HUDEP-2 (cell line): ENCODE data around the gene F13A1.

Source experiments
- DNase-seq, 76 experiments: peaks; one replicate each; lab custom pipeline; 2025; ENCODE audit not compliant: unreplicated experiment in 76 of 76; lab: John Stamatoyannopoulos, UW

F13A1 gene

DNA sequence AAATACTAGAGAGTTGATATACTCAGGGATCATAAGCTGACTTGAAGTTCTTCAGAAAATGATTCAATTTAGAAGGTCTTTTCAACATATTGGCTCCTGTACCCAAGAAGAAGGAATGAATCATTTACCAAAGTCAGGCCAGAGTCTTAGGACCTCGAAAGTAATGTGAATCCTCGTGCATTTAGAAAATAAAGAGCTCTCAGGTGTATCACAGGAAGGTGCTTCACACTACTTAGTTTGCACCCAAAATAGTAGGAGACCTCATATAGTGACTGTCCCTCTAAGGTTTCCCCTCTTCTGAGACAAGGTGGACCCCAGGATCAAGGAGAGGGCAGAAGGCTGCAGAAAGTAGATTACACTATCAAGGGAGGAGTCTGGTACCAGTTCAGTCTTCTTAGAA lies 71.8 kb downstream of the F13A1 start:
- DNase-seq, result peak in 1 of 76 experiments; percentile 4

DNA sequence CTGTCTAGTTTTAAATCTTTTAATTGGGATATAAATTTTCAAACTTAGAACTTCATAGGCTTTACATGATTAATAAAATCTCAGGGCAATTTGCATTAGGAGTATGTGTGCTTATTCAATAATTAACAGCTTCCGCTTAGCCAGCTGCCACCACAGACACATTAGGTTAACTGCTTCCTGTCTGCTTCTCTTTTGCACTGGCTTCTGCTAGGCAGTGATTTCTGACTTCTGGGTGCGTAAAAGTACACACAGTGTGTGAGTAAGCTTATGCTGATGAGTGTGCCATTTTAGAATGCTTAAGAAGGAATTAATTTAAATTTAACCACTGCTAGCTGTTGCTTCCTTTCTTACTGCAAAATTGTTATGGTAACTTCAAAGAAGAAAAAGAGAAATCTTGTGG lies 73.9 kb downstream of the F13A1 start:
- DNase-seq, result no peak

DNA sequence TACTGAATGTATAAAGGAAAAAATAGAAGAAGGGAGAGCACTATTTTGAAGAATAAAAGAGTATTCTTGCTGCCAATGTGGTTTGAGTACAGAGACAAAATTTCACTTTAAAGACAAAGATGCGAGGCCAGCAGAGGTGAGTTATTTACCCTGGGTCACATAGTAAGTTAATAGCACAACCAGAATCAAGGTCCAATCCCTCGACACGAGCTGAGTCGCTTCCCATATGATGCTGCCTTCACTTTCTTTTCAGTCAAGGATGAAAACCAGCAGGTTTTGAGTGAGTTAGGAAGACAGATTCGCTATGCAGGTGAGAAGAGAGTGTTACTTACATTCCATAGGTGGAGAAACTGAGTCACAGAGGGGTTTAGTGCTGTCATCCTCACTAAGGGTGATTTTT lies 75.8 kb downstream of the F13A1 start:
- DNase-seq, result no peak

DNA sequence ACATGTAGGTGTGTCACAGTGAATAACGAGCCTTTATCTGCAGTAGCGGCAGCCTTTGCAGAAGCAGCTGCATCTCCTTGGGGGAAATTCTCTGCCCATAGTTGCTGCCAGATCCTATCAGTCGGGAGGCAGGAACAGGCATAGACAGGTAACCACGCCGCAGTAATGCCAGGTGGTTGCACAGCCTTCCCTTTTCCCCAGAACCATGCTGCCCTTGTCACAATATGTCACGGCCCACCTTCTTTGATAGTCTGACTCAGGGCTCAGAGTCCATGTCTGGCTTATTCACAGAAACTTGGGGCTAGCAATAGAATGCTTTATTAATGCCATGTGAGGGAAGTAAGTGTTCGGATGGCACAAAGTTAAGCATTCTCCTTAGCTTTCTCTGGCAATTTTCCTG lies 76.6 kb downstream of the F13A1 start:
- no peak for DNase-seq

DNA sequence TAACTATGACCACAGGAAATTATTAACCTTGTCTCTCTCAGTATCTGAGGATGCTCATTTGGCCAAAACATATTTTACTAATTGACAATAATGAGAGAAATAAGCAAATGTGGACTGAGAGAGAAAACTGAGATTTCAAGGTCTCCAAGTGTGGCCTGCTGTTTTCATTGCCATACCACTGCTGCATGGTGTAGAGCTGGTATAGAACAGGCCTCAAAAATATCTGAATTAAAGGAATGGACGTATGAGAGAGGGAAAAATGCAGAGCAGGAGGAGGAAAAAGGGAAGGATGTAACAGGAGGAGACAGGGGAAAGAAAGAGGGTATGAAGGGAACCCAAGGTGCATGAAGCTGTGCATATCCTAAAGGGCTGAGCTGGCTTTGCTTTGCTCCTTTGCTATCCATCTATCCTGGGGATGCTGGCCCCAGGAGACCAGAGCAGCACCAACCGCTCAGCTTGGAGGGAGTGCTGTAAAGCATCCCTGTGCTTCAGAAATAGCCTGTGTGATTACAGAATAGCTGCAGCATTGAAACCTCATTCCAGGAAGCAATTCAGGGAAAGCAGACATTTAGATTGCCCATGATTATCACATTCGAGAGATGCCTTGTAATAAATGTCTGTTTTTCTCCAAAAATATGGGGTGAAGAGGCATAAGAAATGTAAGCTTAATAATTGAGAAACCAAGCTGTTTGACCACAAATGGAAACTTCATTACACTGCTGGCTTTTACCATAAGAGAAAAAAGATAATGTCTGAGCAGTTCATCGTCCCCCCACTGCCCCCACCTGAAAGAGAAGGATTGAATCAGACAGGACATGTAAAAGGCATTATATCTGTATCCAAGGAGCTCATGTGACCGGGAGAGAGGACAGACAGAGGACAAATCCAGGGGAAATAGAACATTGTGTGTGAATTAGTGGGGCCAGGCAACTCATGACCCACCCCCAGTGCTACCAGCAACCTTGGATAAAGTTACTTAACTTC lies 80.6 kb downstream of the F13A1 start:
- DNase-seq, result no peak

DNA sequence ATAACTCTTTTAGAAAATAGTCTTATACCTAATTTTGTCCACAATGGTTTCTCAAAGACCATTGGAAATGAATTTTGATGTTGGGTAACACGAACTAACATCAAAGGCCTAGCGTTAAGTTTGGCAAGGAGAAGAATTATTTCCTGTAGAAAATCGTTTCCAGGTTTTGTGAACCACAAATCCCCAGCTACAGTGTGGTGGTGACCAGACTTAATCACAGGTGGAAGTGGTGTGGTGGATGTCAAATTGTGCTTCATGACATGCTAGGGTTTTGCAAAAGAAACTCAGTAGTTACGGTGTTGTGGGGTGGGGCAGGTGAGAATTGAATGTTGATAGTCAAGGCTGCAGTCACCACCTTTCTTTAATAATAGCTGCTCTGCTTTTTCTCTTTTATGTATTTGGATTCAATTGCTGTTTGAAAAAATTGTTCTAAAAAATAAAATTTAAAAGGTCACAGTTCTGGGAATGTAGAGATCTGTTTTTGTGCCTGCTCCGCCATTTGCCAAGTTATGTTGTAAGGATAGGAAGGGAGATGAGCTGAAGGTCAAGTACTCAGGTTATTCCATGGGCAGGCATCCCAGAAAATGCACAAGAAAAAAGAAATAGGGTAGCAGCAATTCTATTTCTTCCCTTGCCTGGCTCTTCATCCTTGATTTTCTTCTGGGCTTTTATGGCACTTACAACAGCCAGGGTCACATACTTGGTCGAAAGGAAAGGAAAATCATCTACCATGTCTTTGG lies 83.6 kb downstream of the F13A1 start:
- DNase-seq, result no peak

DNA sequence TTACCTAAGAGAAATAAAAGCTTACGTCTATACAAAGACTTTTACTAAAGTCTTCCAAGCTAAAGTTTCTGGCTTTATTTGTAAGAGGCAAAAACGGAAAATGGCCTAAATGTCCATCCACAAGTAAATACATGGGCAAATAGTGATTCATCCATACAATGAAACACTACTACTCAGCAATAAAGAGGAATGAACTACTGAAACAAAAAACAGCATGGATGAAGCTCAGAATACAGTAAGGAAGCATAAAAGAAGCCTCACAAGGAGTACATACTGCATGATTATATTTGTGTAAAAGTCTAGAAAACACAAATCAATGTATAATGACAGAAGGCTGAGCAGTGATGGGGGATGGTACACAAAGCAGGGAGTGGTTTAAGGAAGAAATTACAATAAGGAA lies 84.7 kb downstream of the F13A1 start:
- no peak for DNase-seq

DNA sequence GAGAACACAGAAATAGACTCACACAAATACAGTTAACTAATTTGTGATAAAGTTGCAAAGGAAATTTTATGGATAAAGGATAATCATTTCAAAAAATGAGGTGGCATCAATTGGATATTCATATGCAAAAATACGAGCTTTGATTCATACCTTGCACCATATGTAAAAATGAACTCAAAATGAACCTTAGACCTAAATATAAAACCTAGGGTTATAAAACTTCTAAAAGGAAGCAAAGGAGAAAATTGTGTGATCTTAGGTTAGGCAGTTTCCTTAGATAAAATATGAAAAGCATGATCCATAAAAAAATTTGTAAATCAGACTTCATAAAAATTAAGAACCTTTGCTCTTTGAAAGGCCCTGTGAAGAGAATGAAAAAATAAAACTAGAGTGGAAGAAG lies 85.5 kb downstream of the F13A1 start:
- DNase-seq, result no peak

DNA sequence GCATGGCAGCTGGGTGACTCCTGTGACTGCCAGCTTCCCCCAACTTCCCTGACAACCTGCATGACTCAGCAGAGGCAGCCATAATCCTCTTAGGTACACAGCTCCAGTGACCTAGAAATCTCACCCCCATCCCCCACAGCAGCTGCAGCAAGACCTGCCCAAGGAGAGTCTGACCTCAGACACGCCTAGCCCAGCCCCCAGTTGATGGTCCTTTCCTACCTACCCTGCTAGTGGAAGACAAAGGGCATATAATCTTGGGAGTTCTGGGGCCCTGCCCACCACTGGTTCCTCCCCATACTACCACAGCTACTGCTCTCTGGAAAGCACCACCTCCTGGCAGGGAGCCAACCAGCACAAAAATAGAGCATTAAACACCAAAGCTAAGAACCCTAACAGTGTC lies 90.2 kb downstream of the F13A1 start:
- no peak for DNase-seq

DNA sequence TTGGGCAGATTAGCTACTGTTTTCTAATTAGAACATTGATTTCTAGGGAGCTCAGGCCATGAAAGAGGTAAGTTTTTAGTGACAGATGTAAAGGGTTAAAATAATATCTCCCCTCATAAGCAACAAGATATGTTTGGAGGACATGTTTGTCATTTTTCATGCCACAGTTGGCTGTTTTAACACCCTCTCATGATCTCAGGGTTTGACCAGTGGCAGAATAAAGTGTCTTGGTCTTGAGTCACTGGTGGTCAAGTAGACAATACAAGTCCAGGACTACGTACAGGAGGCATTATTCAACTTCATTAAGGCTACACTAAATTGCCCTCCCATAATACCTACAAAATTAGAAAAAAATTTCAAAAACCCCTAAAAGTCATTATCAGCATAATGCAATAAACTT lies 92.6 kb downstream of the F13A1 start:
- no peak for DNase-seq

DNA sequence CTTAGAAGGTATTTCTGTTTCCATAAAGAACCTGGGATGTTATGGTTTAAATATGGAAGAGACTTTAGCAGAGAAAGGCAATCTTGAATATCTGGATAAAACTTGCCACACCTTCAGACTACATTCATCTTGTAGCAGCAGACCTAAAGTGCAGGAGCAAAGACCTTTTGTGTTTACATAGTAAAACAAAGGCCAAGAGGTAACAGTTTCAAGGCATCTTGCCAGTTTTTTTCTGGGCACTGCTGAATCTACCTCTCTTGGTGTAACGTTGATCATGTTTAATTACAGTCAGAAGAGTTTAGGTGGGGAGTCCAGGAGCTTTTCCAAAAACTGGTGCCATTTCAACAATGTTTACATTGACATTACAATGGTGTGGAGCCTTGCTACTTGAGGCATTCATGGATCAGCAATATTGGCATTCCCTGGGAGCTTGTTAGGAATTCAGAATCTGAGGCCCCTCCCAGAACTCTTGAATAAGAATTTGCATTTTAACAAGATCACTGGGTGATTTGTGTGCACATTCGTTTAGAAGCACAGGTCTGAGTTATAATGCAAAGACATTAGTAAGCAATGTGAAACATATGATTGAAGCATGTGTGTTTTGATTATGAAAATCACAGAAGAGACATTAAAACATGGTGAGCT lies 94.5 kb downstream of the F13A1 start:
- no peak for DNase-seq

DNA sequence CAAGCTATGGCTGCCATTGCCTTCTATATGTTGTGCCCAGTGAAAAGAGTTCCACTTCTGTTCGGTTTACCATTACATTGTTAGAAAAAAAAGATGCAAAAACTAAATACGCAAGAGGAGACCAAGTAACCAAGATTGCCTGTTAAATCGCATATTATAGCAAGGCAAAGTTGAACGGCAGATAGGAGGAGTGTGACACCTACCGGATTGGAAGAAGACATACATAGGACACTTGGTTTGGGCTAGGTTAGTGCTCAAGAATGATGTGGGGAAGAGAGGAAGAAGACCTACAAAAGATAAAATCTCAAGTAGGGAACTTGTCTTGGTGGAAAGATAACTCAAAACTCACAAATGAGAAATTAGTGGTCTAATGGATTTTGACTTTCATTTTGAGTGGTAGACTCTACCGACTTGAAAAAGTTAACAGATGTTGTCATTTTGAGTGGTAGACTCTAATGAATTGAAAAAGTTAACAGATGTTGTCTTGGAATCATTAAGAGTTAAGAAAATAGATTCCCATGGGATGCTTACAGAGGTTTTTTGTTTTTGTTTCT lies 95.5 kb downstream of the F13A1 start:
- no peak for DNase-seq

DNA sequence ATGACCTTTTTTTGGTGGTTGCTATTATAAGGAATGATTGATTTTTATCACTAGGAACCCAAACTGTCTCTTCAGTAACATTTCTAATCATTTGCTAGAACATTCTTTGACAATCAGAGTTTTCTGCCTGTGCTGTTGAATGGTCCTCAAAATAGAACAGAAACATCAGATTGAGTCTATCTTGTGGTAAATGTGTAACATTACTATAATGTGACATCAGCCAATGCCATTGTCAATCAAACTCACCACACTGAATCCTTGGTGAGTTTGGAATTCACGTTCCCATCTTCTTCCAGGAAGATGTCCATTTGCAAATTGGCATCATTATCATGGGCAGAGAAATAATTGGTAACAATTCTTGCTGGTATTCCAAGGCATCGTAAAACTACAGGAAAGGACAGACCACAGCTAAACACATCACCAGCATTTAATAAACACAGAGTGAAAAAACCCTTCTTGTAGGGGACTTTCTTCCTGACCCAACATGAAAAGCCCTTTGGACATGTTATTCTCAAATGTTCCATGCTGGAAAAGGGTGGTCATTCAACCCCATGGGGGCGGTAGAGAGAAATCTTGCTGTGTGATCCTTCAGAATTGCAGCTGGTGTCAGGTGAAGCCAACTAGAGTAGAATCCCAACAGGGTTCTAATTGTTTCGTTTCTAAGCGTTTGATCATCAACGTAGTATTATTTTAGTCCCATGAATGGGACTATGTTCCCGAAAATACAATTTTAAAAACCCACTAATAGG lies 98.5 kb downstream of the F13A1 start:
- peak in 20 of 76 experiments; percentile 1 to 55 (median 13) for DNase-seq

DNA sequence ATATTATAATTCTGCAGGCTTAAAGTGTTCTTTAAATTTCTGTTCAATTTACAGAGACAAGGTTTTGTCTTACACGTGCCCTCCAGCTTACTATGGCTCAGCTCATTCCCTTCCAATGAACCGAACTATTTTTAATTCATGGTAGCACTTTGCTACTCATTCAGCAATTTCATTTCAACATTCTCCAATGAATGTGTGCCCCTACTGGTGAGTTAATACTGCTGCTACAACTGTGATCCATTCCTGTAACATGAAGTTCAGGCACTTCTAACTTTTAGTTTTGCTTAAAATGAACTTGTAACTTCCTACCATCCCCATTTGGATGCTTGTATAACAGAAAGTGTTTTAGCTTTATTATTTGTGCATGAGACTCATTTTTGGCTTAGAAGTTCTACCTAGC lies 99.7 kb downstream of the F13A1 start:
- no peak for DNase-seq

DNA sequence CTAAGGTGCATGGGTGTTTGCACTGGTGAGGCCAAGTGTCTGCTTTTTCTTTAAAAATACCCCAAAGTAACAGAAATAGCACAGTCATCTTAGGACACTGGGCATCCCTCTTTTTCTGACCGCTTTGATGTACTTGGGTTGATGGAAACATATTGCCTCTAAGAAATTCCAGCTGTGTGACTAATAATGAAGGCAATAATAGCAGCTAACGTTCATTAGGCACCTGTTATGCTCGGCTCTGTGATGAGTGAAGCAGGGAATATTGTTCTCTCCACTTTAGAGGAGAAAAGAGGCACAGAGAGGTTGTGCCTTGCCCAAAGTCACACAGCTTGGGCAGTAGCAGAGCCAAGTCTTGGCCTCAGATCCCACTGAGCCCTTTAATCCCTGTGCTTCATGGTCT lies 100.7 kb downstream of the F13A1 start:
- no peak for DNase-seq

DNA sequence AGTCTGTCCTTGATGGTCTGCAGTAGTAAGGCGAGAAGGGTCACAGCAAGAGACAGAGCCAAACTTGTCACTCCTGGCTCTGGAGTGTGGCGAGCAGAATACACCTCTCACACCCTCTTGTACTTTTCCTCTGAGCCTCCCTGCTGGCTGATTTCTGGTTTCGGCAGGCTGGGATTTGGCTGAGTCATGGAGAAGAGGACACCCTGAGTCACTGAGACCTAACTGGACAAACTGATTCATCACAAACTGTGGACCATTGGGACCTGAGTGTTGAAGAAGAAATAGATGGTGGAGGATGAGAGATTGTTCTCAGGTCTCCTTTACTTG lies 101.7 kb downstream of the F13A1 start:
- DNase-seq, result peak in 1 of 76 experiments; percentile 8

DNA sequence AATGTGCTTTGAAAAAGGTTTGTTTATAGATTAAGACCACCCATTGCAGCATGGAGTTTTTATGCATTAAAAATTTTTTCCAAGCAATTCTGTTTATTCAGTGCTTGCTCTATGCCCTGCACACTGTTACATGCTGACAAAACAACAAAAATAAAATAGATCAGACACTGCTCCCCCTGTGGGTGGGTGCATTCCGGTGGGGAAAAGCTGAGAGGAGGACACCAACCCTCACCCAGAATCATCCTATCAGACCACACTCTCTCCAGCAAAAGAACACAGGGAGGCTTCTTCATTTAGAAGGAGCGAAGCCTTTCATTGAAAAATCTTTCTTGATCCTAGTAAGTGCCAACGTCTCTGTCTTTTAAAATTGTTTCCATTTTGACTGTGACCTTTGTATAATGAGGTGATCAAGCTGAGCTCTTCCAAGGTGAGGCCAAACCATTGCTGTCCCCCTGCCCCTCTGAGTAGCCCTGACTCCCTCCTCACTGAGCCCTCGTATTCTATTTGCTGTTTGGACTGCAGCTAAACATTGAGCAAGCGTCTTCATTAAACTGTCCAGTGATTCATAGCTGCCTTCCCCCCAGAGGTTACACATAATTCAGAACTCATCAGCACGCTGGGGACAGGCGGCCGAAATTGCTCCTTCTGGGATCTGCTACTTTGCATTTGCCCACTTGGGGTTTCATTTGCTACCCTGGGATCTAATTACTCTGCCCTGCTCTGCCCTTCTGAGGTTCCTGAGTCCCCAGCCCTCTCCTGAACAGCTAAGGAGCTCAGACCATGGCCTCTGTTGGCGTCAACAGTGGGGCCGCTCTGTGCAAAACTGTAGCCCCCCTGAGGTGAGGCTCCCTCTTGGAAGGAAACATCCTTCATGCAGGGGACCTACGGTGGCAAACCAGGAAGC lies 102.4 kb downstream of the F13A1 start:
- no peak for DNase-seq

DNA sequence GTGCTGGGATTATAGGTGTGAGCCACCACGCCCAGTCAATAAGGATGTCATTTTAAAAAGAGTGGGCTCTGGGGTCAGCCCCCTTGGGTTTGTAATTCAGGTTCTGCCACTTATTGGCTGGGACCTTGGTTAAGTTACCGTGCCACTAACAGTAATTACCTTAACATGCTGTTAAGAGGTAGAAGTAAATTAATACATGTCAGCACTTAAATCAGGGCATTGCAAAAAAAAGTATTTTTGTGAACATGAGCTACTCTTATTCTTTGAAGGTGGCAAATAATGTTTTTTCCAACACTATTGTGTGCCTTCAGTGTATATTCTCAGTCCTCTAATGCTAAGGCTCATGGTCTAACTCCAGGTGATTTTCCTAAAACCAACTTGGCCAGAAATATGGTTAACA lies 109.5 kb downstream of the F13A1 start:
- no peak for DNase-seq

DNA sequence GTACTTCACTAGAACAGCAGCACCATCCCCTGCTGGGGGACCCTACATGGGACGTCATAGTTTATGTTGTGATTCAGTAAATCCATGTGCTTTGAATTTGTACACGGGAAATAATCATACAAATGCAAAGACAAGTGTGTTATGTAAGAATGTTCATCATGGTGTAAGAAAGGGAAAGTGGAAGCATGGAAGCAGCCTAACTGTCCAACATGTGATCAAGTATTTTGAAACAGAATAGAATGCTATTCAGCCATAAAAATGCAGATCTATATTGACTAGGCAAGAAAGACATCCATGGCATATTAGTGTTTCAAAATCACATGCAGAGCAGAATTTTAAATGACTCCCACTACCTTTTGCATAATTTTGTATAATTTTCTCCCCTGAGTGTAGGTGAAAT lies 117.6 kb downstream of the F13A1 start:
- no peak for DNase-seq

DNA sequence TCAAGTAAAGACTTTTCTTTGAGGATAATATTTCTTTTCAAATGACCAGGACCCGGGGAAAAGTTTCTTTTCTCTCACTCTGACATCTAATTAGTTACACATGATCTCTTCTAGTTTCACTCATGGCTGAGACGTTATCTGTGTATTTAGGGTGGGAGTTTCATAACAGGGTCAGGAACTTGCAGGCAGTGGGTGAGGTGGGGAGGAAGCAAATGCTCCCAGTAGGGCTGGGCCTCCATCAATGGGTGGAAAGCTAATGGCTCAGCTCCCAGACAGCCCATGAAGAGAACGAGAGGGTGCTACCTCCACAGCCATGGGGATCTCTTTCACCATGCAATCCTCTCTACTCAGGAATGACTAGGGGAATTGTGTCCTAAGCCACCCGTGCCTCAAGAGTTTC lies 119.3 kb downstream of the F13A1 start:
- DNase-seq, result no peak
